ENCODE measurements around the gene NLRC4.

Gene NLRC4

DNA sequence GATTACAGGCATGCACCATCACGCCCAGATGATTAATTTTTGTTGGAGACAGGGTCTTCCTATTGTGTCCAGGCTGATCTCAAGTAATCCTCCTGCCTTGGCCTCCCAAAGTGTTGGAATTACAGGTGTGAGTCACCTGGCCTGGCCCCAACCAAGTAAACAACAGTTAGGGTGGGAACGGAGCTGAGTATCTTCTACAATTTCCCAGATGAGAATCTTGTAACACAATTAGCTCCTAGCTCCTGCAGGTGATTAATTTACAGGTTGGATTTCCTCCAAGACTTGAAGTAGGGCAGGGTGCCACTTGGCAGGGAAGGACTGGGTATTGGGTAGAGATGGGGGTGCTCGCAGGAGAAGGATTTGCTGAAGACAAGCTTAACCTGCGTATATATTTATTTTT is 17.8 kb downstream of the NLRC4 start:
- DNase-seq (ENCODE audit: low read depth) = no peak
- no peak overlapping the region for H3K4me3 ChIP-seq (ENCODE audit: low read depth, low read length)
- TF ChIP-seq, protein P1, sequence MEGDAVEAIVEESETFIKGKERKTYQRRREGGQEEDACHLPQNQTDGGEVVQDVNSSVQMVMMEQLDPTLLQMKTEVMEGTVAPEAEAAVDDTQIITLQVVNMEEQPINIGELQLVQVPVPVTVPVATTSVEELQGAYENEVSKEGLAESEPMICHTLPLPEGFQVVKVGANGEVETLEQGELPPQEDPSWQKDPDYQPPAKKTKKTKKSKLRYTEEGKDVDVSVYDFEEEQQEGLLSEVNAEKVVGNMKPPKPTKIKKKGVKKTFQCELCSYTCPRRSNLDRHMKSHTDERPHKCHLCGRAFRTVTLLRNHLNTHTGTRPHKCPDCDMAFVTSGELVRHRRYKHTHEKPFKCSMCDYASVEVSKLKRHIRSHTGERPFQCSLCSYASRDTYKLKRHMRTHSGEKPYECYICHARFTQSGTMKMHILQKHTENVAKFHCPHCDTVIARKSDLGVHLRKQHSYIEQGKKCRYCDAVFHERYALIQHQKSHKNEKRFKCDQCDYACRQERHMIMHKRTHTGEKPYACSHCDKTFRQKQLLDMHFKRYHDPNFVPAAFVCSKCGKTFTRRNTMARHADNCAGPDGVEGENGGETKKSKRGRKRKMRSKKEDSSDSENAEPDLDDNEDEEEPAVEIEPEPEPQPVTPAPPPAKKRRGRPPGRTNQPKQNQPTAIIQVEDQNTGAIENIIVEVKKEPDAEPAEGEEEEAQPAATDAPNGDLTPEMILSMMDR (conservative IDR thresholded peaks at IDR 0.05; ENCODE audit: low read depth, low read length) = no peak

GRCh38 chr2:32242331-32242730 is 22.4 kb downstream of the NLRC4 start:
- TF ChIP-seq, protein P1 (conservative IDR thresholded peaks at IDR 0.05; ENCODE audit: low read depth, low read length) = no peak
- no peak for DNase-seq (ENCODE audit: low read depth)

DNA sequence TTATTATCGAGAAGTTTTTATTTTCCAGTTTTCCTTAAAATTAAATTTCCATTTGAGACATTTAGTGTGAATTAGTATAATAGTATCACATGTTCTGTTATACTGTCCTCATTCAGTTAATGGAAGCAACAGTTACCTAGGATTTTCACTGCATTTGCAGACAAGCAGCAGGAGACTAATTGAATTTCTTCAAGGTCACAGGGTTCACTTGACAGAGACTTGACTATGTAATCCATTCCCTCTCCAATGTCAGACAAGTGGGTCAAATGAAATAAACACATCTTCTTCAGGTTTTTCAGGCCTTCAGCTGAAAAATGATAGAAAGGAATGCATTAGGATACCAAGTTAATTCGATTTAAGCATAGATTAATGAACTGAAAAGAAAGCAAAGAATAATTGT is 26.7 kb downstream of the NLRC4 start:
- TF ChIP-seq, protein P1 (conservative IDR thresholded peaks at IDR 0.05; ENCODE audit: low read depth, low read length) = no peak
- no peak overlapping the region for H3K4me3 ChIP-seq (ENCODE audit: low read depth, low read length)
- DNase-seq (ENCODE audit: low read depth) = peak; percentile 16

More at GRCh38 chr2:32242331-32242730, 22.4 kb downstream of the NLRC4 start:
- no peak overlapping the region for H3K4me3 ChIP-seq (ENCODE audit: low read depth, low read length)

DNA sequence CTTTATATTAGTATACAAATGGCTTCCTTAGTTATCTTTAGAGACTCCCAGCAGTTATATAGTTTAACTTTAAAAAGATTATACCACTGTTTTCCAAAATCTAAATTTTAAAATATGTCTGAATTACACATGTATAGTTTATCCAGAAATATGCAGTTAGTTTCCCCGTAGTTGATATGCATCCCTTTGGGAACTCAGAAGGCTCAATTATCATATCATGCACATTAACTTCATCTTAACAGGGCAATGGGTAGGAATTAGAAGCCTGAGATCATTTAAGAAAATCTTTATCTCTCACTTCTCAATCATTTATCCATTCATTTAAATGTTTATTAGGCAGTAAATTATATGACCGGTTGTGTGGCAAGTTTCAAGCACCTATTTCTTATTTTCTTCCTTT is 27.2 kb downstream of the NLRC4 start:
- no peak for DNase-seq (ENCODE audit: low read depth)
- no peak overlapping the region for H3K4me3 ChIP-seq (ENCODE audit: low read depth, low read length)
- TF ChIP-seq, protein P1 (conservative IDR thresholded peaks at IDR 0.05; ENCODE audit: low read depth, low read length) = no peak

- no peak overlapping the region for H3K4me3 ChIP-seq (ENCODE audit: low read depth, low read length)
- DNase-seq (ENCODE audit: low read depth) = peak; percentile 13
- TF ChIP-seq, protein P1 (conservative IDR thresholded peaks at IDR 0.05; ENCODE audit: low read depth, low read length) = no peak
These were observed 29.4 kb downstream of the NLRC4 start for GRCh38 chr2:32235315-32235714.

DNA sequence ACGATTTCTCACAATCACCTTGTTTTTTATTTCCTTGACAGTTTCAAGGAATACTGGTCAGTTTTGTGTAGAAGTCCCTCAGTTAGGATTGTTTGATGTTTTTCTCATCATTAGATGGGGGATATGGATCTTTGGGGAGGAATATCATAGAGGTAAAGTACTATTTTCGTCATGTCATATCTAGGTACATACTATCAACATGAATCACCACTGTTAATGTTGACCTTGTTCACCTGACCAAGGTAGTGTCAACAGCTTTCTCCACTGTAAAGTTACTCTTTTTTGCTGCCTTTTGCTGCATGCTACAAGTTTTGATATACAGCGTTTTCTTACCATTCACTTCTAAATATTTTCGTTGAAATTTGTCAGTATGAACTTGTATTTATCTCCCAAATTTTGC is 32.7 kb downstream of the NLRC4 start:
- no peak for DNase-seq (ENCODE audit: low read depth)
- TF ChIP-seq, protein P1 (conservative IDR thresholded peaks at IDR 0.05; ENCODE audit: low read depth, low read length) = no peak
- H3K4me3 ChIP-seq (ENCODE audit: low read depth, low read length) = no peak overlapping the region

DNA sequence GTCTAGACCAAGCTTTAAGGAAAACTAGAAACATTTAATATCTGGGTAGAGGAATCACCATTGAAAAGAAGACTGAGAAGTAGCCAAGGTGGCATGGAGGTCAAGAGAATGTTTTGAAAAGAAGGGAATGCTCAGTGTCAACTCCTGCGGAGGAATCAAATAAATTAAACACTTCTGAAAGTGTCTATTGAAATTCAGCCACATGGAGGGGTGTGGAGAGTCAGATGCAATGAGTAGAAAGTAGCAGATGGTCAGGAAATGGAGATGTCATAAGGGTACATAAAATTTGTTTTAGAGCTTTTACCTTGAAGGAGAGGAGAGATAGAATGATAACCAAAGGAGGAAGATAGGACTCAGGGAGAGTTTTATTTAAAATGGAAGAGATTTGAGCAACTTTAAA is 35.1 kb downstream of the NLRC4 start:
- H3K4me3 ChIP-seq (ENCODE audit: low read depth, low read length) = no peak overlapping the region
- TF ChIP-seq, protein P1 (conservative IDR thresholded peaks at IDR 0.05; ENCODE audit: low read depth, low read length) = no peak
- no peak for DNase-seq (ENCODE audit: low read depth)
